K562 (cell line): ENCODE results near the gene CAST. TPM values are rescaled to one million over a fixed set of nuclear protein-coding genes. Genes with fewer than 3 reads are reported as not detected.

Source experiments
- DDX20 ChIP-seq: fragments of 450-650 bp; IDR thresholded peaks from 2 replicates; pipeline ENCODE4 v1.6.1; 2016; ENCODE audit warnings: missing genetic modification characterization, low read depth, mild to moderate bottlenecking, missing compliant biosample characterization, moderate library complexity
- DMBX1 ChIP-seq: fragments of 250-450 bp; sonication (Bioruptor Pico); IDR thresholded peaks from 2 replicates; pipeline ENCODE4 v1.8.0; 2022; ENCODE audit warnings: inconsistent platforms, mild to moderate bottlenecking, moderate library complexity, borderline replicate concordance
- ILF3 ChIP-seq: fragments of 450-650 bp; IDR thresholded peaks from 2 replicates; pipeline ENCODE4 v1.6.1; 2018; ENCODE audit warnings: antibody characterized with exemption, mild to moderate bottlenecking, moderate library complexity, borderline replicate concordance
- KHSRP ChIP-seq: fragments of 450-650 bp; IDR thresholded peaks from 2 replicates; pipeline ENCODE4 v1.6.1; 2017
- MAFG ChIP-seq: fragments of 450-650 bp; conservative IDR thresholded peaks from 2 replicates; pipeline ENCODE4 v1.6.1; 2016; ENCODE audit warnings: missing genetic modification characterization, missing compliant biosample characterization
- NCOA2 ChIP-seq, 2 experiments: fragments of 450-650 bp; IDR thresholded peaks; 2 replicates each; pipeline ENCODE4 v1.6.1; 2018; ENCODE audit warnings: mild to moderate bottlenecking in 2 of 2, moderate library complexity in 1 of 2; ENCODE audit not compliant: partially characterized antibody in 2 of 2
- NELFE ChIP-seq: IDR thresholded peaks from 2 replicates; pipeline ENCODE4 v1.6.1; 2011; ENCODE audit warnings: mild to moderate bottlenecking; ENCODE audit not compliant: insufficient read depth, insufficient read length
- NR4A1 ChIP-seq, 2 experiments: fragments of 250-450 bp in 1 of 2; fragments of 450-650 bp in 1 of 2; sonication (Bioruptor Pico) in 1 of 2; IDR thresholded peaks; 2 replicates each; pipeline versions ENCODE4 v1.4.0 to v1.6.1; 2016 to 2020; ENCODE audit warnings: mild to moderate bottlenecking in 2 of 2, missing compliant biosample characterization in 1 of 2, missing genetic modification characterization in 1 of 2, moderate library complexity in 1 of 2
- POLR3G ChIP-seq: IDR thresholded peaks from 2 replicates; pipeline ENCODE4 v1.6.1; 2011; ENCODE audit not compliant: insufficient read length, insufficient replicate concordance; ENCODE audit errors: extremely low read depth
- TAF7 ChIP-seq: fragments of 450-650 bp; IDR thresholded peaks from 2 replicates; pipeline ENCODE4 v1.6.1; 2016; ENCODE audit warnings: missing genetic modification characterization, missing compliant biosample characterization
- ZKSCAN8 ChIP-seq: fragments of 200-800 bp; sonication (Bioruptor generic); IDR thresholded peaks from 2 replicates; pipeline ENCODE4 v1.6.1; 2016; ENCODE audit warnings: missing genetic modification characterization, missing compliant biosample characterization
- ZNF12 ChIP-seq: sonication (generic); formaldehyde crosslinking; IDR thresholded peaks from 2 replicates; pipeline ENCODE4 v1.4.0; 2020; ENCODE audit warnings: mild to moderate bottlenecking, missing genetic modification reagents
- ZNF311 ChIP-seq: fragments of 250-450 bp; sonication (Bioruptor Pico); IDR thresholded peaks from 2 replicates; pipeline ENCODE4 v1.4.0; 2020; ENCODE audit warnings: mild to moderate bottlenecking, moderate library complexity
- ZNF586 ChIP-seq: fragments of 450-650 bp; formaldehyde crosslinking; conservative IDR thresholded peaks from 2 replicates; pipeline ENCODE4 v1.4.0; 2020; ENCODE audit warnings: mild to moderate bottlenecking, moderate library complexity
- ZNF589 ChIP-seq: fragments of 200-800 bp; sonication (Bioruptor generic); IDR thresholded peaks from 2 replicates; pipeline ENCODE4 v1.6.1; 2016; ENCODE audit warnings: low read depth, missing genetic modification characterization, missing compliant biosample characterization
- ZNF76 ChIP-seq: fragments of 250-450 bp; sonication (Bioruptor Pico); IDR thresholded peaks from 2 replicates; pipeline ENCODE4 v1.4.0; 2020; ENCODE audit warnings: mild to moderate bottlenecking, moderate library complexity, borderline replicate concordance
- ZNF766 ChIP-seq: fragments of 200-800 bp; sonication (Bioruptor generic); conservative IDR thresholded peaks from 2 replicates; pipeline ENCODE4 v1.6.1; 2016; ENCODE audit warnings: missing genetic modification characterization, missing compliant biosample characterization
- polyA plus RNA-seq, 8 experiments: library from polyadenylated mRNA; depleted of rRNA in 4 of 8; stranded (reverse) in 5 of 8; unstranded in 3 of 8; fragments of >200 nt; fragmentation: Nextera tagmentation in 2 of 8; fragmentation: Illumina TruSeq in 1 of 8; extraction: Ambion mirVana in 2 of 8; extraction: Trizol in 1 of 8; gene quantifications; 2 replicates each; pipeline versions ENCODE4 v1.2.1 to v1.2.3, GENCODE V29; 2011 to 2014; ENCODE audit warnings: inconsistent platforms in 1 of 8, missing spikeins in 1 of 8
- total RNA-seq, 7 experiments: library from RNA; depleted of rRNA in 6 of 7; stranded (reverse); fragments of >200 nt in 6 of 7; fragmentation: Illumina TruSeq in 2 of 7; extraction: Trizol in 2 of 7; gene quantifications; 2 replicates each; pipeline versions ENCODE4 v1.2.1 to v1.2.3, GENCODE V29; 2011 to 2021; ENCODE audit warnings: low replicate concordance in 1 of 7
- TF ChIP-seq, protein P1 (sequence below): fragments of 450-650 bp; IDR thresholded peaks from 2 replicates; pipeline ENCODE4 v1.6.1; 2016; ENCODE audit warnings: mild to moderate bottlenecking, moderate library complexity

The CAST gene
- total and polyA plus RNA-seq, 9 of the 15 experiments (the other 6 are each of a cell fraction or from before 2014, with no cell fraction given) = 55.5 to 136 (median 86.1) TPM

DNA sequence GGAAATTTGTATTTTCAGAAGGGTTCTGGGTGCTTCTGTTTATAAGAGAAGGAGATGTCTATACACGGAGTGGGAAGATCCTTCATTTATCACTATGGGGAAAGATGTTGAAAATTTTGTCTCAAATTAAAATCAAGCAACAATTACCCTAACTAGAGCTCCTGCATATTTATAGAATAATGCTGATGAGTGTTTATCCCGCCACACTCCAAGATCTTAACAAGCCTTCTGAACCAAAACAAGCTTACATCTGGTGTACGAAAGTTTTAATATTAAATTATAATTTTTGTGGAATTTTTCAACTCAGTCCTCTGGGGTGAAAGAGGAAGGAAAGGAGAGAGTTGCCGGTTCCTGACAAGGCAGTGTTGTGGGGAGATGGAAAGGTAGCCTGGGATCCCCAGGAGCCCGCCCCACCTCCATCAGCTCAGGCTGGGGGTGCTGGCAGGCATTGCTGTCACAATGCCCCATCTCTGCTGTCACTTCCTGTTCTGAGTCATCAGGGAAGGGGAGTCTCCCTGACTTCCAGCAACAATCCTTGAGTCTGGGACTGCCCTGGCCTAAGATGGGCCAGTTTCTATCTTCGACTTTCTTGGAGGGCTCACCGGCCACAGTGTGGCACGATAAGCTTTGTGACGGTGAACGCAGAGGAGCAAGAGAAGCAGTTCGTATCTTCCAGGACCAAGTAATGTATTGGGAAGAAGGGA, 81.0 kb downstream of the CAST start (continued):
- TF ChIP-seq, protein P1, sequence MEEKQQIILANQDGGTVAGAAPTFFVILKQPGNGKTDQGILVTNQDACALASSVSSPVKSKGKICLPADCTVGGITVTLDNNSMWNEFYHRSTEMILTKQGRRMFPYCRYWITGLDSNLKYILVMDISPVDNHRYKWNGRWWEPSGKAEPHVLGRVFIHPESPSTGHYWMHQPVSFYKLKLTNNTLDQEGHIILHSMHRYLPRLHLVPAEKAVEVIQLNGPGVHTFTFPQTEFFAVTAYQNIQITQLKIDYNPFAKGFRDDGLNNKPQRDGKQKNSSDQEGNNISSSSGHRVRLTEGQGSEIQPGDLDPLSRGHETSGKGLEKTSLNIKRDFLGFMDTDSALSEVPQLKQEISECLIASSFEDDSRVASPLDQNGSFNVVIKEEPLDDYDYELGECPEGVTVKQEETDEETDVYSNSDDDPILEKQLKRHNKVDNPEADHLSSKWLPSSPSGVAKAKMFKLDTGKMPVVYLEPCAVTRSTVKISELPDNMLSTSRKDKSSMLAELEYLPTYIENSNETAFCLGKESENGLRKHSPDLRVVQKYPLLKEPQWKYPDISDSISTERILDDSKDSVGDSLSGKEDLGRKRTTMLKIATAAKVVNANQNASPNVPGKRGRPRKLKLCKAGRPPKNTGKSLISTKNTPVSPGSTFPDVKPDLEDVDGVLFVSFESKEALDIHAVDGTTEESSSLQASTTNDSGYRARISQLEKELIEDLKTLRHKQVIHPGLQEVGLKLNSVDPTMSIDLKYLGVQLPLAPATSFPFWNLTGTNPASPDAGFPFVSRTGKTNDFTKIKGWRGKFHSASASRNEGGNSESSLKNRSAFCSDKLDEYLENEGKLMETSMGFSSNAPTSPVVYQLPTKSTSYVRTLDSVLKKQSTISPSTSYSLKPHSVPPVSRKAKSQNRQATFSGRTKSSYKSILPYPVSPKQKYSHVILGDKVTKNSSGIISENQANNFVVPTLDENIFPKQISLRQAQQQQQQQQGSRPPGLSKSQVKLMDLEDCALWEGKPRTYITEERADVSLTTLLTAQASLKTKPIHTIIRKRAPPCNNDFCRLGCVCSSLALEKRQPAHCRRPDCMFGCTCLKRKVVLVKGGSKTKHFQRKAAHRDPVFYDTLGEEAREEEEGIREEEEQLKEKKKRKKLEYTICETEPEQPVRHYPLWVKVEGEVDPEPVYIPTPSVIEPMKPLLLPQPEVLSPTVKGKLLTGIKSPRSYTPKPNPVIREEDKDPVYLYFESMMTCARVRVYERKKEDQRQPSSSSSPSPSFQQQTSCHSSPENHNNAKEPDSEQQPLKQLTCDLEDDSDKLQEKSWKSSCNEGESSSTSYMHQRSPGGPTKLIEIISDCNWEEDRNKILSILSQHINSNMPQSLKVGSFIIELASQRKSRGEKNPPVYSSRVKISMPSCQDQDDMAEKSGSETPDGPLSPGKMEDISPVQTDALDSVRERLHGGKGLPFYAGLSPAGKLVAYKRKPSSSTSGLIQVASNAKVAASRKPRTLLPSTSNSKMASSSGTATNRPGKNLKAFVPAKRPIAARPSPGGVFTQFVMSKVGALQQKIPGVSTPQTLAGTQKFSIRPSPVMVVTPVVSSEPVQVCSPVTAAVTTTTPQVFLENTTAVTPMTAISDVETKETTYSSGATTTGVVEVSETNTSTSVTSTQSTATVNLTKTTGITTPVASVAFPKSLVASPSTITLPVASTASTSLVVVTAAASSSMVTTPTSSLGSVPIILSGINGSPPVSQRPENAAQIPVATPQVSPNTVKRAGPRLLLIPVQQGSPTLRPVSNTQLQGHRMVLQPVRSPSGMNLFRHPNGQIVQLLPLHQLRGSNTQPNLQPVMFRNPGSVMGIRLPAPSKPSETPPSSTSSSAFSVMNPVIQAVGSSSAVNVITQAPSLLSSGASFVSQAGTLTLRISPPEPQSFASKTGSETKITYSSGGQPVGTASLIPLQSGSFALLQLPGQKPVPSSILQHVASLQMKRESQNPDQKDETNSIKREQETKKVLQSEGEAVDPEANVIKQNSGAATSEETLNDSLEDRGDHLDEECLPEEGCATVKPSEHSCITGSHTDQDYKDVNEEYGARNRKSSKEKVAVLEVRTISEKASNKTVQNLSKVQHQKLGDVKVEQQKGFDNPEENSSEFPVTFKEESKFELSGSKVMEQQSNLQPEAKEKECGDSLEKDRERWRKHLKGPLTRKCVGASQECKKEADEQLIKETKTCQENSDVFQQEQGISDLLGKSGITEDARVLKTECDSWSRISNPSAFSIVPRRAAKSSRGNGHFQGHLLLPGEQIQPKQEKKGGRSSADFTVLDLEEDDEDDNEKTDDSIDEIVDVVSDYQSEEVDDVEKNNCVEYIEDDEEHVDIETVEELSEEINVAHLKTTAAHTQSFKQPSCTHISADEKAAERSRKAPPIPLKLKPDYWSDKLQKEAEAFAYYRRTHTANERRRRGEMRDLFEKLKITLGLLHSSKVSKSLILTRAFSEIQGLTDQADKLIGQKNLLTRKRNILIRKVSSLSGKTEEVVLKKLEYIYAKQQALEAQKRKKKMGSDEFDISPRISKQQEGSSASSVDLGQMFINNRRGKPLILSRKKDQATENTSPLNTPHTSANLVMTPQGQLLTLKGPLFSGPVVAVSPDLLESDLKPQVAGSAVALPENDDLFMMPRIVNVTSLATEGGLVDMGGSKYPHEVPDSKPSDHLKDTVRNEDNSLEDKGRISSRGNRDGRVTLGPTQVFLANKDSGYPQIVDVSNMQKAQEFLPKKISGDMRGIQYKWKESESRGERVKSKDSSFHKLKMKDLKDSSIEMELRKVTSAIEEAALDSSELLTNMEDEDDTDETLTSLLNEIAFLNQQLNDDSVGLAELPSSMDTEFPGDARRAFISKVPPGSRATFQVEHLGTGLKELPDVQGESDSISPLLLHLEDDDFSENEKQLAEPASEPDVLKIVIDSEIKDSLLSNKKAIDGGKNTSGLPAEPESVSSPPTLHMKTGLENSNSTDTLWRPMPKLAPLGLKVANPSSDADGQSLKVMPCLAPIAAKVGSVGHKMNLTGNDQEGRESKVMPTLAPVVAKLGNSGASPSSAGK = no peak
- no peak for TF ChIP-seq ZNF76 (CRISPR knock-in tag)
- no peak for TF ChIP-seq KHSRP
- TF ChIP-seq NELFE = no peak
- TF ChIP-seq TAF7 (tag) = no peak
- no peak for TF ChIP-seq ZNF311
- TF ChIP-seq MAFG (tag) = 0 out of 2 replicates have a peak, but pooled peaks have one; percentile 4
- TF ChIP-seq ZKSCAN8 = no peak
- TF ChIP-seq ILF3 = no peak
- TF ChIP-seq POLR3G = no peak
- peak; percentile 74; the same call in 1 of the 2 replicates for TF ChIP-seq ZNF589 (CRISPR knock-in tag)
- no peak for TF ChIP-seq ZNF586 (CRISPR knock-in tag)
- TF ChIP-seq ZNF766 (CRISPR knock-in tag) = no peak
- TF ChIP-seq NR4A1 (CRISPR knock-in tag; IDR thresholded peaks at IDR 0.05) = no peak
- no peak for TF ChIP-seq NR4A1 (tag; IDR thresholded peaks at IDR 0.05)
- TF ChIP-seq DDX20 (tag) = no peak
- no peak for TF ChIP-seq NCOA2 (IDR thresholded peaks at IDR 0.05; ENCODE audit: partially characterized antibody in 2 of 2)
- TF ChIP-seq ZNF12 (CRISPR knock-in tag) = no peak
- TF ChIP-seq DMBX1 (CRISPR knock-in tag) = peak; percentile 54; the same call in 1 of the 2 replicates
